AG04450 (cell line): ENCODE data around the gene CEACAM19. TPM values are rescaled to one million over a fixed set of nuclear protein-coding genes. Genes with fewer than 3 reads are reported as not detected.
"Not testable (repeated sequence)": the region's sequence is repeated elsewhere in the genome, so short reads cannot be mapped to it uniquely, and the experiment has no call there.

ENCODE experiments used
- CTCF ChIA-PET: fragments of 300-600, 350-600 bp; formaldehyde crosslinking; extraction: SDS; loops from one replicate; lab custom pipeline; 2022; ENCODE audit warnings: antibody characterized with exemption, inconsistent platforms; lab: Charles Lee
- POLR2A ChIA-PET: fragments of 350-600 bp; formaldehyde crosslinking; extraction: SDS; loops from one replicate; lab custom pipeline; 2021; ENCODE audit warnings: antibody characterized with exemption, inconsistent platforms; lab: Yijun Ruan, JAX
- DNase-seq: peaks from one replicate; pipeline ENCODE4 v3.0.0-alpha.2; 2011; ENCODE audit warnings: low read depth, low spot score
- H3K27ac ChIP-seq: one replicate; pipeline ENCODE4 v1.5.1; 2012; ENCODE audit warnings: low read depth, low read length, control low read depth
- H3K27me3 ChIP-seq: one replicate; pipeline ENCODE4 v1.6.0; 2012; ENCODE audit warnings: low read length; ENCODE audit not compliant: control insufficient read depth, insufficient read depth
- H3K4me3 ChIP-seq: 2 replicates; pipeline ENCODE4 v1.5.1; 2011; ENCODE audit warnings: mild to moderate bottlenecking, low read depth, low read length, control low read depth
- H3K9me3 ChIP-seq: 2 replicates; pipeline ENCODE4 v1.5.1; 2012; ENCODE audit warnings: low read length; ENCODE audit not compliant: control insufficient read depth, insufficient read depth
- CTCF ChIP-seq: IDR thresholded peaks from 2 replicates; pipeline ENCODE4 v1.5.1; 2011; ENCODE audit warnings: low read depth, low read length, control low read depth, inconsistent platforms
- polyA plus RNA-seq: library from polyadenylated mRNA; depleted of rRNA; stranded (reverse); fragments of >200 nt; gene quantifications from 2 replicates; pipeline ENCODE4 v1.2.3, GENCODE V29; 2011

CEACAM19 gene
- polyA plus RNA-seq, 1 experiment = 11.3 TPM

GRCh38 chr19:44719262-44719701 is 48.0 kb downstream of the CEACAM19 start:
- Histone ChIP-seq H3K4me3 (no peak overlapping the region), H3K9me3 (peaks cover 8% of the 10 kb centered on the region), H3K27me3 (no peaks in the 10 kb centered on the region), H3K27ac (no peak overlapping the region)
- TF ChIP-seq CTCF = no peak
- POLR2A ChIA-PET = no interaction called here
- CTCF ChIA-PET = interaction anchor here (3.1 to 8.1 kb wide), 2 partner anchors 53 to 127 kb away, joined by 22 to 294 read pairs; partner anchors contain the start of gene NECTIN2
- DNase-seq = no peak

- not testable (repeated sequence) for H3K27ac ChIP-seq, H3K9me3 ChIP-seq, H3K4me3 ChIP-seq, H3K27me3 ChIP-seq, DNase-seq
- POLR2A ChIA-PET = interaction anchor here (0.6 to 0.7 kb wide), 2 partner anchors 57 to 322 kb away, joined by 3 to 5 read pairs; no protein-coding TSS in a partner anchor
- CTCF ChIA-PET = interaction anchor here (1.3 to 8.1 kb wide), 3 partner anchors 52 to 150 kb away, joined by 5 to 294 read pairs (median 12); no protein-coding TSS in a partner anchor
These were observed 49.1 kb downstream of the CEACAM19 start for GRCh38 chr19:44720396-44720795.

GRCh38 chr19:44720945-44721344 is 49.7 kb downstream of the CEACAM19 start:
- Histone ChIP-seq H3K27ac (no peak overlapping the region), H3K27me3 (no peaks in the 10 kb centered on the region), H3K9me3 (no peaks in the 10 kb centered on the region; the same call in 1 of the 2 replicates), H3K4me3 (no peak overlapping the region)
- ChIA-PET POLR2A (interaction anchor here (0.7 to 1.2 kb wide), 2 partner anchors 32 to 58 kb away, joined by 3 to 5 read pairs; no protein-coding TSS in a partner anchor), CTCF (interaction anchor here (1.3 to 8.1 kb wide), 4 partner anchors 51 to 150 kb away, joined by 5 to 294 read pairs (median 12); no protein-coding TSS in a partner anchor)
- TF ChIP-seq CTCF = no peak
- DNase-seq = no peak

- H3K27me3 ChIP-seq, H3K9me3 ChIP-seq, DNase-seq, H3K4me3 ChIP-seq, H3K27ac ChIP-seq: not testable (repeated sequence)
- ChIA-PET POLR2A (interaction anchor here (1.2 kb wide), 1 partner anchor 32 kb away, joined by 5 read pairs; no protein-coding TSS in a partner anchor), CTCF (interaction anchor here (1.2 to 8.1 kb wide), 6 partner anchors 46 to 151 kb away, joined by 3 to 294 read pairs (median 12); no protein-coding TSS in a partner anchor)
These were observed 50.1 kb downstream of the CEACAM19 start for GRCh38 chr19:44721369-44721768.

GRCh38 chr19:44722131-44723121 is 51.1 kb downstream of the CEACAM19 start:
- TF ChIP-seq CTCF = no peak
- ChIA-PET CTCF (interaction anchor here (0.6 to 8.1 kb wide), 16 partner anchors 9 to 230 kb away, joined by 3 to 294 read pairs (median 11); partner anchors contain the start of gene NECTIN2), POLR2A (interaction anchor here (1.2 kb wide), 1 partner anchor 30 kb away, joined by 5 read pairs; no protein-coding TSS in a partner anchor)
- Histone ChIP-seq H3K4me3 (no peak overlapping the region), H3K27me3 (no peaks in the 10 kb centered on the region), H3K9me3 (no peaks in the 10 kb centered on the region; the same call in 1 of the 2 replicates), H3K27ac (no peak overlapping the region)
- DNase-seq = no peak
